Activated naive CD8-positive, alpha-beta T cell treated with anti-CD3 and anti-CD28 coated beads, Interleukin-2, amount 50 U/mL, for 16 hours (primary cell): ENCODE data around the gene AK2.
"Not testable (repeated sequence)": the region's sequence is repeated elsewhere in the genome, so short reads cannot be mapped to it uniquely, and the experiment has no call there.

Source experiments
- DNase-seq: peaks from one replicate; pipeline ENCODE4 v3.0.0-alpha.2; 2020; ENCODE audit warnings: low read depth, low spot score

Gene AK2

DNA sequence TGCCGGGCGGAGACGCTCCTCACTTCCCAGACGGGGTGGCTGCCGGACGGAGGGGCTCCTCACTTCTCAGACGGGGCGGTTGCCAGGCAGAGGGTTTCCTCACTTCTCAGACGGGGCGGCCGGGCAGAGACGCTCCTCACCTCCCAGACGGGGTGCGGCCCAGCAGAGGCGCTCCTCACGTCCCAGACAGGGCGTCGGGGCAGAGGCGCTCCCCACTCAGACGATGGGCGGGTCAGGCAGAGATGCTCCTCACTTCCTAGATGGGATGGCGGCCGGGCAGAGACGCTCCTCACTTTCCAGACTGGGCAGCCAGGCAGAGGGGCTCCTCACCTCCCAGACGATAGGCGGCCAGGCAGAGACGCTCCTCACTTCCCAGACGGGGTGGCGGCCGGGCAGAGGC lies 61.6 kb downstream of the AK2 start:
- DNase-seq: not testable (repeated sequence)

DNA sequence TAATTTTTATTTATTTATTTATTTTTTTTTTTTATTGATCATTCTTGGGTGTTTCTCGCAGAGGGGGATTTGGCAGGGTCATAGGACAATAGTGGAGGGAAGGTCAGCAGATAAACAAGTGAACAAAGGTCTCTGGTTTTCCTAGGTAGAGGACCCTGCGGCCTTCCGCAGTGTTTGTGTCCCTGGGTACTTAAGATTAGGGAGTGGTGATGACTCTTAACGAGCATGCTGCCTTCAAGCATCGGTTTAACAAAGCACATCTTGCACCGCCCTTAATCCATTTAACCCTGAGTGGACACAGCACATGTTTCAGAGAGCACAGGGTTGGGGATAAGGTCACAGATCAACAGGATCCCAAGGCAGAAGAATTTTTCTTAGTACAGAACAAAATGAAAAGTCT lies 63.2 kb downstream of the AK2 start:
- not testable (repeated sequence) for DNase-seq

DNA sequence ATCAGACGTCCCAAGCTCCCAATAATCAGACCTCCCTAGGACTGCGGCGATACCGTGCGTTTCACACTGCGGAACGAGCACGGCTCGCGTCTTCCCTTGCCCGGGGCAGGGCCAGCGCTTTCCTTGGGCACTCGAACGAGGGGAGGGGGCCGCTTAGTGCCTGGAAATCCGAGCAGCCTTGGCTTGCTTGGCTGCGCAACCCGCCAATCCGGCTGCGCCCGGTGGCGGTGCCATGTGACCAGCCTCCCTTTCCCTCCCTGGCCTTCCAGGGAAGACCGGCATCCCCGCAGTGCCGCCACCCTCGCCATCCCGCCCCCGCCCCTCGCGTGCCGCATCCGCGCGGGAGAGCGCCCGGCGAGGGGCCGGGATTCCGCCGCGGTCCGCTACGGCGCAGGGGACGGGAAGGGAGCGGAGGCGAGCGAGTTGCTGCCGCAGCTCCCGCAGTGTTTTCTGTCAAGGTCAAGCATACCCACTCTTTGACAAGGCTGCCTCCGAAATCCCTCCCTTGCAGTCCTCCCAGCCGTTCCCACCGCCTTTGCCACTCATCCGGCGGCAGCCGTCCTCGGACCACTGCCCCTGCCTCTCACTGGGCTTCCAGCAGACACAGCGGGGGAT lies 63.8 kb downstream of the AK2 start:
- DNase-seq: no peak

DNA sequence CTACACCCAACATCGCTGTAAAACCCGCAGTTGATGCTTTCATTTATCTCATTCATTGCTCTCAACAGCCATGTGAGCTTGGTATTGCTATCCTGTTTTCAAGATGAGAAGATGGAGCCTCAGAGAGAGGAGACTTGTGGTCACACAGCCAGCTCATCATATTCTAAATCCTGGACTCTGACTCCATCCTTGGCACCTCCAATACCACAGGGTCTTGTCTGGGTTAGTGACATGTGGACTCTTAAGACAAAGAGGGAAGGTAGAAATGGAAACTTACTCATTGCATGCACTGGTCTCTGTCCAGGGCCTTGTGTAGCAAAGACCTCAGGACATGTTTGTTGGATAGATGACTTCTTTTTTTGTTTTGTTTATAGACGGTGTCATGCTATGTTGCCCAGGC lies 65.1 kb downstream of the AK2 start:
- no peak for DNase-seq

DNA sequence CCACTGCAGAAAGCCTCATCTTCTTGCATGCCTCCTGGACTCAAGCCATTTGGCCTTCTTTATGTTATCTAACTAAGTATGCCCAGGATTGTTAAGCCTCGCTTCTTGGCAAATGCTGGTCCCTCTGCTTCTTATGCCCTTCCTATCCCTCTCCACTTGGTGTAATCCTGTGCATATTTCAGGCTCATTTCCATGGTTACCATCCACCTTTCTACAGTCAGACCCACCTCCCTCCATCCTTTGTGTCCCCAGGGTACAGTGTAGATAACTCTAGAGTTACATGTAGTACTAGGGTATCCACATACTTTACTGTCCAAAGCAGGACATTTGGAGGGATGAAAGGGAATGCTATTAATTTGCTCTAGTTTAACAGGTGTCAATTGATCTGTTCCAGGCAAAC lies 65.5 kb downstream of the AK2 start:
- no peak for DNase-seq

DNA sequence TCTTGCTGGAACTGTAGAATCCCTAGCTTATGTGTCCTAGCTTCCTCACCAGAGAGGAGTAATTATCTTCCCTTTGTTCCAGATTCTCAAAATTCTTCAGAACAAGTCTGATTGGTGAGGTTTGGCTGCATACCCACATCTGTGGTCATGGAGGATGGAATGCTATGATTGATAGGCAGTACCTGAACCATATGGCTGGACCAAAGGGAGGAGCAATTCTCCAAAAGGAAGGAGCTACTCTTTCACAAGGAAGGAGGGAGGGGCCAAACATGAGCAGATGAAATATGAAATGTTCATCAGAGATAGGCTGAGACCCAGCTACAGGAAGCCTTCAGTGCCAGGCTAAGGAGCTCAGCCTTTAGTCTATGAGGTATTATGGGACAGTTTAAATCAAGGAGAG lies 67.1 kb downstream of the AK2 start:
- no peak for DNase-seq

DNA sequence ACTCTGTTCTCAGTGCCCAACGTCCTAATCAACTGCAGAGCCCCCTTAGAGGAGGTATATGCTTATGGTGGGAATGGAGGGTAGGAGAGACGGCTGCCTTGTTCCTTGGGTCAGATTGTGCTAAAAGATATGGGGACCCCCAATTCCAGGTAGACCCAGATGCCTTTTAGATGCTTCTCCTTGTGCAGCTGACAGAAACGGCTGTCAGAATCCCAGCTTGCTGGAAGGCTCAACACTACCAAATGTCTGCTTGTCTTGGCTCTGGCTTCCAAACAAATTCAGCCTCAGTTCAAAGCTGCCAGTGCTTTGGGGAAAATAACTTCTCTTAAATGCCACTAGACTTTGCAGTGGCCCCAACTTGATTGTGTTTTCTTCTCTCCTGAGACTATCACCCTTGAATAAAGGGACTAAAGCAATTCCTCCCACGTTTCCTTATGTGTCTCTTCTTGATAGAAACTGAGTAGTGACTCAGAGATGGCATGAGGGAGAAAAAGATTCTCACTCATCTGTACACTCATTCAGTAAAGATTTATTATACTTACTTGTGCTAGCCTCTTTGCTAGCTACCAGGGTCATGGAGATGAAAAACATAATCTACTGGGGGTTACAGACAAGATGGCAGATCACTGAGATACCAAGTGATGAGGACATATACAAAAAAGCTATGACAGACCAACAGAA lies 68.7 kb downstream of the AK2 start:
- no peak for DNase-seq

DNA sequence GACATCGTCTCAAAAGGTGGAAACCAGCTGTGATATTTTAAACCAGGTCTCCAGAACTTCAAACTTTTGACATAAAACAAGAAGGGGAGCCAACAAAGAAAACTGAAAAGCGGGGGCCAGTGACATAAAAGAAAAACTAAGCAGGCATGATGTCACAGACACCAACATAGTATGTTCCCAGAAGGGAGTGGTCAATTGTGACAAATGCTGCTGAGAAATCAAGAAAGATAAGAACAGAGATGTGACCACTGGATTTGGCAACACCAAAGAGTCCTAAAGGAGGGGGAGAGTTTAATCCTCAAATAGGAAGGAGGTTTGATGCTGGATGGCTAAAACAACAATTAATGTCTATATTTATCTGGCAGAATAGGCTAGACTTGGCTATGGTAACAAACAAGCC lies 69.8 kb downstream of the AK2 start:
- no peak for DNase-seq

DNA sequence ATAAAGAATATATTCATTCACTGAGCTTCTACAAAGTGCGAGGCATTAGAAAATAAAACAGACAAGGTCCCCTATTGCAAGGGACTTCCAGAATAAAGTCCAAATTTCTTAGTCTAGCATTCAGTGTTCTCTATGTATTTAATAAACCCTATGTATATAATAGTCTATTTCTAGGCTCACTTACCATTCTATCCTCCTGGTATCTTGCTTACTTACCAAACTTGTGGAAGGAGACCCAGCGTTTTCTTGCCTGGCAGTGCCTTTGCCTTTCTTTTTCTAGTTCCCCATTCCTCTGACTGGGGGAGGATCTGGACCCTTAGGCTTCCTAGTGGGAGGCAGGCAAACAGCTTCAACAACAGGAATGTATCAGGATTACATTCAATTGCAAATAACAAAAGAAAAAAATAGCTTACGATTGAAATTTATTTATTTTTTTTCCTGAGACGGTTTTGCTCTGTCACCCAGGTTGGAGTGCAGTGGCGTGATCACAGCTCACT lies 71.4 kb downstream of the AK2 start:
- no peak for DNase-seq

DNA sequence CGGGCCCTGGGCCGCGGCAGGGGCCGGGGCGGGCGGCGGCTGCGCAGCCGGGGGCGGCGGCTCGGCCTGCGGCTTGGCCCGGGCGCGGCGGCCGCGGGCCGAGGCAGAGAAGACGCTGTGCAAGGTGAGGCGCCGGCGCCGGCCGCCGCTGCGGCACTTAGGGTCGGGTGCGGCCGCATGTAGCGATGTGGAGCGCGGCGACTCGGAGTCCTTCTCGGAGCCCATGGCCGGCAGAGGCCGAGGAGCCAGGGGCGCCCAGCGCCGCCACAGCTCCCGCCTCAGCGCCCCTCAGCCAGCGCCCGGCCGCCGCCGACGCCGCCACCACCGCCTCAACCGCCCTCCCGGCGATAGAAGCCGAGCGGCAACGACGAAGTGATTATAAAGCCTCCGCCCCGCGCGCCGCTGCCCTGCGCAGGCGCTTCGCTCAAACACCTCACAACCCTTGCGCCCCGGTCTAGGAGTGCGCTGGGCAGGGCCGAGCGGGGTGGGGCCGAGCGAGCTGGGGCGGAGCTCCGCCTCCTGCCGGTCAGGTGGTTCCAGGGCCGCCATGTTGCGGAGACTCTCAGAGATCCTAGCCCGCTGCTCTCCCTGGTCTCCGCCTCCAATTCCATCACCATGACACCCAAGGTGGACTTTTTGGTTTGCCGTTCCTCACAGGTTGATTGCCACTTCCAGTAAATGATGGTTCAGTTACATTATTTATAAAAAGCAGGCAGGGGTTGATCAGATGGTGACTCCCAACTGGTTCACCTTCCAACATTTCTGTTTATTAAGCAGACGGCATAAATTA lies 72.0 kb downstream of the AK2 start, which contains the start of gene RNF19B:
Gene RNF19B, minus strand, starts transcription at position 349 of the 790 bp plus-strand sequence. Its CDS starts 124 bp downstream, at position 225.
- peak; percentile 86 for DNase-seq

DNA sequence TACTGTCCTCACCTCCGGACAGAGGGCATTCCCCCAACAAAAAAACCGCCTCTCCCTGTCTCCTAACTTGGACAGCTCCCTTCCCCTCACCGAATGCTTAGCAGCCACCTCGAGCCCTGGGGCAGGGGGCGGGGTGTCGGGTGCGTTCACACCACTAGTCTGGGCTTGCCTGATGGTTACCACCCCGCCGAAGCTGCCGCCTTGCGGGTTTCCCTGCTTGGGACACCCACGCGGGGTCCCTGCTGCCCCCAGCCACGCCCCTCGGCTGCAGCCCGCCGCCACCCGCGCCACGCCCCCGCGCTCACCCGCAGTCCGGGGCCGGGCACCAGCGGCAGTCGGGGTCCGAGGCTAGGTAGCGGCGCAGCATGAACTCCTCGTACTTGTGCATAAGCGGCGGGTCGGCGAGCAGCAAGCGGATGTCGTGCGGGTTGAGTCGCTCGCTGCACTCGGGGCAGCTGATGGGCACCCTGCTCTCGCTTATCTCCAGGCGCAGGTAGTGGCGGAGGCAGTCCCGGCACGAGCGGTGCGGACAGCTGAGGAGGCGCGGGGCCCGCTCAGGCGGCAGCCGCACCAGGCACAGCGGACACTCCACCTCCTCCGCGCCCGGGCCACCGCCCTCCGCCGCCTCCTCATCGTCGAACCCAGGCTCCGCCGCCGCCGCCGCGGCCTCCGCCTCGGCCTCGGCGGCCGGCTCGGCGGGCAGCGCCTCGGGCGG lies 72.8 kb downstream of the AK2 start:
- DNase-seq: peak; percentile 17

DNA sequence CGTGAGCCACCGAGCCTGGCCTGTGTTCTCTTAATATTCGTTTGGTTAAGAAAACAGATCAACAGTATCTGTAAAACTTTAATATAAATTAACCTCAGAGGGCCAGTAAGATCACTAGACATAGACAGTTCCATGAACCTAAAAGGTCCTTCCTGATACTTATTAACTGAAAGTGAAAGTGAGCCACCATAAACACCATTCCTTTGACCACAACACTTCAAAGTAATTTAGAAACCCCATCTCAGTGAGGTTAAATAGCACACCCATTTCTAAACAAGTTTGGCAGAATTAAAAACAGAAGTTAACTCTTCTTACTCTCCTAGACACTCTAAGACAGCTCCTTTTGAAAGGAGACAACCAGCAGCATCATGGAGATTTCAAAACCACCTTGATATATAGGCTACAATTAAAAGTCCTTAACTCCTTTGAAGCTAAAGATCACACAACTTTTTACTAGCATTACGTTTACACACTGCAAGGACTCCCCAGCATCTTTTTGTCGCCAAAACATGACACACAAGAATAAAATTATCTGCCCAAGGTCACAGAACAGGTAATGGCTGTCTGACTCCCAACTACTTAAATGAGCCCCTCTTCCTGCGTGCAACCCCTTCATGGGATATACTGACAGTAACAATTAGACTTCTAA lies 74.3 kb downstream of the AK2 start:
- no peak for DNase-seq

DNA sequence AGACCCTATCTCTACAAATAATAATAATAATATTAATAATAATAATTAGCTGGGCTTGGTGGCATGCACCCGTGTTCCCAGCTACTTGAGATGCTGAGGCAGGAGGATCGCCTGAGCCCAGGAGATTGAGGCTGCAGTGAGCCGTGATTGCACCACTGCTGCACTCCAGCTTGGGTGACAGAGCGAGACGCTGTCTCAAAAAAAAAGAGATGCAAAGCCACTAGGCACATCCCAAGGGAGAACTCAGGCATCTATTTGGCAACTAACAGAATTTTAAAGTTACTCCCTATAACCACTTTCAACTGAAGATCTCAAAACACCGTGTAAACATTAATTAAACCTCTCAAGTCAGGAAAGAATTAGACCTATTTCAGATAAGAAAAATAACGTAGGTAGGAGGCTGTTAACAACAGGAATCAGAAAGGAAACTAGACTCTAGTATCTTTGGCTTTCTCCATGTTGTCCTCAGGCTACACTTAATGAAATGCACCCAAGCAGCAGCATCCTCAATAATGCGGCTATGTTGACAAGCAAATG lies 75.8 kb downstream of the AK2 start:
- no peak for DNase-seq

DNA sequence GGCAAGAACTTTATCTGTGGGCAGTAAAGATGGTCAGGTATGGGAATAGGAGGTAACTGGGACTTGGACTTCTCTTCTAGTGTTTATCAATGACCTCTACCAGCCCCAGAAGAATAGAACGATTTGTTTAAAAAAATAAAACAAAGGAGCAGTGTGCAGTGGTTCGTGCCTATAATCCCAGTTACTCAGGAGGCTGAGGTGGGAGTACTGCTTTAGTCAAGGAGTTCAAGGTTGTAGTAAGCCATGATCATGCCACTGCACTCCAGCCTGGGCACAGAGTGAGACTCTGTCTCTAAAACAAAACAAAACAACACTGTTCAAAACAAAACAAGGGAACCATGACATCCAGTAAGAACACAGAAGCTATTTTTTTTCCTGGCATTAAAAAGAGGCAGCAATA lies 76.3 kb downstream of the AK2 start:
- no peak for DNase-seq

DNA sequence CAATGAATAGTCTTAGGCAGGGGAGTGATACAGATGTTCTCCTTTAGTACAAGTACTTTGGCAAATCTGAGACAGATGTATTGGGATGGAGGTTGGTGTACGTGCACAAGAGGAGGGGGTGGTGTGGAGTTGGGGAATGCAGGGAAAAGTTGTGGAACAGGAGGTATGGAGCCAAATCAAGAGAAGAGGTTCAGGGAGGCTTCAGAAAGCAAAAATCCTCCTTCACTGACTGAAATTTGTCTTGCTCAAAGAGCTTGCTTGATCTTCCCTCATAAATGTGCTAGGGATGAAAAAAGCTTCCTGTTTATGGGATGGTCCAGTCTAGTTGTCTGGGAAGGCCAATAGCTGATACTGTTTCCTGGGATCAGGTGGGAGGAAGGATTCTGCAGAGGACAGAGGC lies 77.9 kb downstream of the AK2 start:
- no peak for DNase-seq
